Measurements from ENCODE around the gene ARHGAP22. TPM values are rescaled to one million over a fixed set of nuclear protein-coding genes. Genes with fewer than 3 reads are reported as not detected.

ARHGAP22 gene
- total RNA-seq, 2 experiments from 2014 or later, result not detected

DNA sequence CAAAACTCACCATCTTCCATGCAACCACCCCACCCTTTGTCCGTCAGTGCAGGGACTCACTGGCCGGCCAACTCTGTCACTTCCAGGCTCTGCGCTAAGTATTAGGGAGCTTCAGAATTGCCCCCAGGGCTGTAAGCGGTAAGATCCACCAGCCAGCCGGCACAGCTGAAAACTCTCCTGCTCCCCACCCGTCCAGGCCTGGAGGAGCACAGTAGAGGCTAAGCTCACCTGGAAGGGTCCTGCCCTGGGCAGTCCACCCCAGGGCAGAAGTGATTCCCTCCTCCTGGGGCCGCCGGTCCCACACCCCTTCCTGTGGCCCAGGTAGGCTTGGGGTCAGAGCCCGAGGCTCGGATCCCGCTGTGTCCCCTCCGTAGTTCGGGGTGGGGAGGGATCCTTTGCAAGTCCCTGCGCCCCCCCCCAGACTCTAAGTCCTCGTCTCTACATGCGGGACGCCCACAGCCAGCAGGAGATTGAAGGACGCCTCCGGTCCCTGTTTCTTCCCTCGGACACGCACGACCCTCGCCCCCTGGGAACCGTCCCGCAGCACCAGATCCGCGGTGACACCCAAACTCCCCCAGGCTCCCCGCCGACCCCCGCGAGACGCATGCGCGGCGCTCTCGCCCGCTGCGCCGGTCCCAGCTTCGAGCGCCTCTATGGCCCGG lies 138.9 kb downstream of the ARHGAP22 start:
- H3K4me3 Mint-ChIP-seq, result no peak overlapping the region
- Histone ChIP-seq H3K4me1 (ENCODE audit: insufficient read depth, low read length) (no peaks in the 10 kb centered on the region), H3K36me3 (ENCODE audit: insufficient read depth, low read length) (no peaks in the 10 kb centered on the region), H3K27ac (ENCODE audit: low read depth in 1 of 2, low read length in 2 of 2) (no peak overlapping the region), H3K27me3 (ENCODE audit: control insufficient read depth in 1 of 2, insufficient read depth in 2 of 2, low read length in 2 of 2) (no peaks in the 10 kb centered on the region), H3K4me3 (ENCODE audit: low read length) (no peak overlapping the region), H3K9me3 (ENCODE audit: control insufficient read depth in 1 of 2, insufficient read depth in 1 of 2, low read length in 2 of 2) (peaks cover 0 to 5% of the 10 kb centered on the region in 2 experiments)
- no peaks in the 10 kb centered on the region for H3K36me3 Mint-ChIP-seq (ENCODE audit: low read depth)
- ChIA-PET CTCF (no interaction called here), POLR2A (no interaction called here)
- H3K27ac Mint-ChIP-seq, result no peak overlapping the region
- H3K27me3 Mint-ChIP-seq, result no peaks in the 10 kb centered on the region
- ATAC-seq (ENCODE audit: poor library complexity), result no peak
- no peaks in the 10 kb centered on the region for H3K4me1 Mint-ChIP-seq (ENCODE audit: low read depth)
- TF ChIP-seq CTCF (IDR thresholded peaks at IDR 0.05), result no peak
- DNase-seq, result peak in 2 of 14 experiments; percentile 7 to 31
- intact Hi-C loops (cut with DNase I, micrococcal nuclease), result no loop called here
- no peaks in the 10 kb centered on the region for H3K9me3 Mint-ChIP-seq

GRCh38 chr10:48464871-48465736 lies 139.8 kb downstream of the ARHGAP22 start:
- Histone ChIP-seq H3K4me1 (ENCODE audit: insufficient read depth, low read length) (no peaks in the 10 kb centered on the region), H3K27me3 (ENCODE audit: control insufficient read depth in 1 of 2, insufficient read depth in 2 of 2, low read length in 2 of 2) (no peaks in the 10 kb centered on the region), H3K27ac (ENCODE audit: low read depth in 1 of 2, low read length in 2 of 2) (no peak overlapping the region), H3K4me3 (ENCODE audit: low read length) (no peak overlapping the region), H3K9me3 (ENCODE audit: control insufficient read depth in 1 of 2, insufficient read depth in 1 of 2, low read length in 2 of 2) (peaks cover 0 to 5% of the 10 kb centered on the region in 2 experiments), H3K36me3 (ENCODE audit: insufficient read depth, low read length) (no peaks in the 10 kb centered on the region)
- intact Hi-C loops (cut with DNase I, micrococcal nuclease), result no loop called here
- DNase-seq (peak in 2 of 14 experiments; percentile 4 to 25), ATAC-seq (ENCODE audit: poor library complexity) (no peak)
- CTCF ChIA-PET, result no interaction called here
- POLR2A ChIA-PET, result no interaction called here
- Mint-ChIP-seq H3K27ac (no peak overlapping the region), H3K27me3 (no peaks in the 10 kb centered on the region), H3K9me3 (no peaks in the 10 kb centered on the region), H3K36me3 (ENCODE audit: low read depth) (no peaks in the 10 kb centered on the region), H3K4me3 (no peak overlapping the region), H3K4me1 (ENCODE audit: low read depth) (no peaks in the 10 kb centered on the region)
- no peak for TF ChIP-seq CTCF (IDR thresholded peaks at IDR 0.05)

DNA sequence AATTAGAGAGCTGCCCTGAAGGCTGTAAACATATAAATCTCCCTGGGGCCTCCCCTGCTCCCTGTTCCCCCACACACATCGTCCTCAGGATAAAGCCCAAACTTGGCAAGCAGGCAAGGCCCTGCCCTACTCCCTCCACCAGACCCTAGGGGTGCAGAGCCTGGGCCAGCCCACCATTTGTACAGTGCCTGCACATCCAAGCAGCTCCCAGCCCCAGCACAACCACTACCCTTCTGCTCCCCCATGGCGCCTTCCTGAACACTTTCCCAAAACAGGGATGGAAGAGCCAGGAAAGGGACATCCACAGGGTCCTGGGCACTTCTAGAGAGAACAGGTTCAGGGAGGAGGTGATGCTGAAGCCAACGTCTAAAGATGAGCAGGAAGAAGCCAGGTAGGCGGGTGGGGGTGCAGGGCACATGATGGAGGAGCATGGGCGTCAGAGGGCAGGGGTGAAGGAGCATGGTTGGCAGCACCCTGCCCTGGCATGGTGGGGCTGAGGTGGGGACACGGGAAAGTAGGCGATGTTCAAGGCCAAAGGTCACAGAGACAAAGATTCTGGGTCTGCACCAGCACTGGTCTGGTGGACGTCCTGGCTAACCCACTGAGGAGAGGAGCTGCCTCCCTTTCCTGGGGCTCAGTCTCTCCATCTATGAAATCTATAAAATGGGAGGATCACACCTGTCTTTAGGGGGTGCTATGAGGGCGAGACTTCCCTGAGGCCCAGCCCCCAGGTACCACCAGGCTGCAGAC lies 140.6 kb downstream of the ARHGAP22 start:
- POLR2A ChIA-PET, result no interaction called here
- Histone ChIP-seq H3K9me3 (ENCODE audit: control insufficient read depth in 1 of 2, insufficient read depth in 1 of 2, low read length in 2 of 2) (peaks cover 0 to 5% of the 10 kb centered on the region in 2 experiments), H3K27me3 (ENCODE audit: control insufficient read depth in 1 of 2, insufficient read depth in 2 of 2, low read length in 2 of 2) (no peaks in the 10 kb centered on the region), H3K4me3 (ENCODE audit: low read length) (no peak overlapping the region), H3K36me3 (ENCODE audit: insufficient read depth, low read length) (no peaks in the 10 kb centered on the region), H3K27ac (ENCODE audit: low read depth in 1 of 2, low read length in 2 of 2) (no peak overlapping the region), H3K4me1 (ENCODE audit: insufficient read depth, low read length) (no peaks in the 10 kb centered on the region)
- TF ChIP-seq CTCF (IDR thresholded peaks at IDR 0.05), result no peak
- peak in 2 of 14 experiments; percentile 2 to 24 for DNase-seq
- Mint-ChIP-seq H3K27ac (no peak overlapping the region), H3K4me1 (ENCODE audit: low read depth) (no peaks in the 10 kb centered on the region), H3K9me3 (no peaks in the 10 kb centered on the region), H3K4me3 (no peak overlapping the region), H3K36me3 (ENCODE audit: low read depth) (no peaks in the 10 kb centered on the region), H3K27me3 (no peaks in the 10 kb centered on the region)
- intact Hi-C loops (cut with DNase I, micrococcal nuclease), result no loop called here
- CTCF ChIA-PET, result no interaction called here
- no peak for ATAC-seq (ENCODE audit: poor library complexity)
